B cell (primary cell): ENCODE results near the gene RPS21. TPM values are rescaled to one million over a fixed set of nuclear protein-coding genes. Genes with fewer than 3 reads are reported as not detected.

Experiments
- ATAC-seq: fragments of 200-7000 bp; cut with Tn5 transposase; one replicate; pipeline ENCODE4 v1.10.0; 2021; ENCODE audit warnings: low read depth, mild to moderate bottlenecking, moderate number of reproducible peaks, moderate library complexity
- CTCF ChIA-PET: fragments of 350-600 bp; sonication (Branson Sonifier 250); formaldehyde crosslinking; loops from one replicate; lab custom pipeline; 2021; ENCODE audit warnings: antibody characterized with exemption, inconsistent platforms; lab: Charles Lee
- POLR2A ChIA-PET: fragments of 350-600 bp; sonication (Branson Sonifier 250); formaldehyde crosslinking; loops from one replicate; lab custom pipeline; 2021; ENCODE audit warnings: antibody characterized with exemption; lab: Charles Lee
- DNase-seq: peaks from one replicate; pipeline ENCODE4 v3.0.0; 2013
- H2AFZ ChIP-seq: 2 replicates; pipeline ENCODE4 v1.6.1; 2012; ENCODE audit warnings: mild to moderate bottlenecking, low read depth, low read length; ENCODE audit not compliant: insufficient read depth, poor library complexity, severe bottlenecking
- H3K27ac ChIP-seq, 2 donors: 1 replicate in 1 of 2; 2 replicates in 1 of 2; pipeline ENCODE4 v1.5.1; 2012 to 2013; ENCODE audit warnings: low read length in 2 of 2, mild to moderate bottlenecking in 2 of 2, moderate library complexity in 1 of 2
- H3K27me3 ChIP-seq, 4 experiments: fragments of 200-600 bp in 1 of 4; sonication (generic) in 1 of 4; replicated peaks in 1 of 4; 1 replicate in 2 of 4; 2 replicates in 2 of 4; pipeline versions ENCODE4 v1.6.1 to v1.7.0; 2013 to 2016; ENCODE audit warnings: low read length in 3 of 4, mild to moderate bottlenecking in 2 of 4, mixed read lengths in 1 of 4, moderate library complexity in 1 of 4; ENCODE audit not compliant: insufficient read depth in 4 of 4, control insufficient read depth in 3 of 4; ENCODE audit errors: control extremely low read depth in 1 of 4
- H3K36me3 ChIP-seq, 2 experiments: replicated peaks in 1 of 2; 1 replicate in 1 of 2; 2 replicates in 1 of 2; pipeline versions ENCODE4 v1.6.1 to v1.7.1; 2013; ENCODE audit warnings: low read length in 1 of 2; ENCODE audit not compliant: insufficient read depth in 2 of 2, control insufficient read depth in 1 of 2; ENCODE audit errors: control extremely low read depth in 1 of 2, extremely low read depth in 1 of 2
- H3K4me1 ChIP-seq, 2 donors: fragments of 200-600 bp in 1 of 2; sonication (generic) in 1 of 2; 1 replicate in 1 of 2; 2 replicates in 1 of 2; pipeline versions ENCODE4 v1.5.1 to v1.6.1; 2013 to 2017; ENCODE audit warnings: low read length in 2 of 2; ENCODE audit not compliant: control insufficient read depth in 2 of 2, insufficient read depth in 2 of 2
- H3K4me2 ChIP-seq: replicated peaks from 2 replicates; pipeline ENCODE3; 2012; ENCODE audit warnings: mild to moderate bottlenecking, low read depth, low read length; ENCODE audit not compliant: poor library complexity, severe bottlenecking
- H3K4me3 ChIP-seq, 5 experiments: fragments of 200-600 bp in 1 of 5; sonication (generic) in 1 of 5; 1 replicate in 3 of 5; 2 replicates in 2 of 5; pipeline versions ENCODE4 v1.5.1 to v1.7.0; 2011 to 2016; ENCODE audit warnings: low read length in 4 of 5, mild to moderate bottlenecking in 4 of 5, low read depth in 2 of 5, control low read depth in 1 of 5, moderate library complexity in 1 of 5; ENCODE audit not compliant: insufficient read depth in 1 of 5; ENCODE audit errors: control extremely low read depth in 1 of 5, extremely low read depth in 1 of 5
- H3K79me2 ChIP-seq: fragments of 200-600 bp; sonication (generic); one replicate; pipeline ENCODE4 v1.6.0; 2016; ENCODE audit warnings: low read length; ENCODE audit not compliant: control insufficient read depth, insufficient read depth
- H3K9ac ChIP-seq: fragments of 200-600 bp; sonication (generic); 2 replicates; pipeline ENCODE4 v1.6.1; 2017; ENCODE audit warnings: mild to moderate bottlenecking, low read length, moderate library complexity
- H3K9me3 ChIP-seq, 3 donors: one replicate each; pipeline versions ENCODE4 v1.6.1 to v1.7.1; 2013; ENCODE audit warnings: low read length in 2 of 3; ENCODE audit not compliant: control insufficient read depth in 2 of 3, insufficient read depth in 1 of 3; ENCODE audit errors: control extremely low read depth in 1 of 3
- H4K20me1 ChIP-seq: 2 replicates; pipeline ENCODE4 v1.6.0; 2012; ENCODE audit warnings: mild to moderate bottlenecking, low read length; ENCODE audit not compliant: insufficient read depth, control insufficient read depth, poor library complexity, severe bottlenecking
- H3K27ac Mint-ChIP-seq: one replicate; pipeline ENCODE4 v1.8.0; 2021; ENCODE audit warnings: mixed read lengths
- H3K27me3 Mint-ChIP-seq: one replicate; pipeline ENCODE4 v1.8.0; 2021; ENCODE audit warnings: mixed read lengths
- H3K4me1 Mint-ChIP-seq: one replicate; pipeline ENCODE4 v1.8.0; 2021; ENCODE audit warnings: mixed read lengths
- H3K4me3 Mint-ChIP-seq: one replicate; pipeline ENCODE4 v1.8.0; 2021; ENCODE audit warnings: mixed read lengths
- H3K9me3 Mint-ChIP-seq: one replicate; pipeline ENCODE4 v1.8.0; 2022; ENCODE audit warnings: mixed read lengths; ENCODE audit not compliant: insufficient read depth
- EZH2 ChIP-seq: IDR thresholded peaks from 2 replicates; pipeline ENCODE4 v1.6.1; 2012; ENCODE audit warnings: borderline replicate concordance, low read depth, mild to moderate bottlenecking, moderate library complexity, low read length; ENCODE audit not compliant: insufficient read depth, poor library complexity, severe bottlenecking
- WGBS: methylation state at CpG from one replicate; pipeline ENCODE4 v1.1.5; 2013; ENCODE audit warnings: missing lambda C conversion rate; ENCODE audit not compliant: insufficient coverage; 5-methylcytosine and 5-hydroxymethylcytosine counted together
- intact Hi-C: fragments of 100-400 bp; cut with micrococcal nuclease; formaldehyde crosslinking; loops from one replicate; pipeline ENCODE4 v1.10.0; 2022
- polyA plus RNA-seq: library from polyadenylated mRNA; depleted of rRNA; stranded (reverse); fragments of >200 nt; gene quantifications from 2 replicates; pipeline ENCODE4 v1.2.3, GENCODE V29; 2012
- total RNA-seq, 2 donors: library from RNA; stranded (reverse); fragments of 120-200 nt in 1 of 2; gene quantifications; 1 replicate in 1 of 2; 2 replicates in 1 of 2; pipeline versions ENCODE4 v1.2.3 to v1.2.4, GENCODE V29; 2013 to 2022
- TF ChIP-seq, protein P1 (sequence below): fragments of 200-600 bp; IDR thresholded peaks from one replicate; pipeline ENCODE4 v1.8.0; 2022; ENCODE audit warnings: antibody characterized with exemption, mild to moderate bottlenecking

Gene RPS21
- total and polyA plus RNA-seq, 2 donors (not counting 1 experiment from before 2014, with no cell fraction given), result 2,653 to 9,603 TPM

DNA sequence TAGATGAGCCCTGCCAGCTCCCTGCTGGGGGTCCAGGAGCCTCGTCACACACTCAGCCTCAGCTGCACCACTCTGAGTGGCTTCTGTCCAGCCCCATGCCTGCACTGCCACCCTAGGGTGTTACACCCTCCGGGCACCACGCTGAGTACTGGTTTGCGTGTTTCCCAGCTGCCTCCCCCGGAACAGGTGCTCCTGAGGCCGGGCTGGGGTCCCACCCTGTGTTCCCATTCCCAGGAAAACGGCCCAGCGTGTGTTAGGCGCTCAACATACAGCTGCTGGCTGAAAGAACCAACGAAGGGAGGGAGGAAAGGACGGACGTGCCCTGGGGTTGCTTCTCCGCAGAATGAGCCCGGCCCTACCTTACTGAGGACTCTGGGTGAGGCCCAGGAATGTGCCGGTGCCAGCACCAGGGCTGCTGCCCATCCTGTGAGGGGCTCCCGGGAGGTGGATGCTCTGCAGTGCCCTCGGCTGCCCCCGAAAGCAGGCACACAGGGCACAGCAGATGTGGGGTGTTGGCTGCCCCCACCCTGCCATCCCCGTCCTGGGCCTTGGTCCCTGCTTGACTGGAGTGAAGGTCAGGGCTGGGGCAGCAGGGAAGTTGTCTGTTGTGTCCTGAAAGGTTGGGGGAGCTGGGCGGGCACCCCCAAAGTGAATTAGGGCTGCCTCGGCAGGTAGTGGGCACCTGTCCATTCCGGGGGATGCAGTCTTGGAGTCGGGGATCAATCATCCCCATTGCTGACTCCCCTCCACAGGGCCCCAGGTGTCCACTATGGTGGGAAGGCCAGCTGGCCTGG, 36.1 kb upstream of the RPS21 start:
- Histone ChIP-seq H3K27me3 (no peaks in the 10 kb centered on the region), H3K36me3 (no peaks in the 10 kb centered on the region), H3K9ac (no peak overlapping the region), H2AFZ (no peak overlapping the region), H3K27ac (no peak overlapping the region), H3K4me2 (no peak overlapping the region), H4K20me1 (no peaks in the 10 kb centered on the region), H3K4me3 (no peak overlapping the region), H3K4me1 (no peaks in the 10 kb centered on the region), H3K9me3 (peaks cover 0 to 4% (median 0%) of the 10 kb centered on the region in 3 donors), H3K79me2 (no peaks in the 10 kb centered on the region)
- intact Hi-C loops, result no loop called here
- ChIA-PET CTCF (no interaction called here), POLR2A (no interaction called here)
- Mint-ChIP-seq H3K9me3 (peaks cover 3% of the 10 kb centered on the region), H3K27ac (no peak overlapping the region), H3K27me3 (no peaks in the 10 kb centered on the region), H3K4me3 (no peak overlapping the region), H3K4me1 (no peaks in the 10 kb centered on the region)
- no peak for ATAC-seq
- WGBS, result 84% methylated on average over 22 of the region's 23 CpGs
- no peak for TF ChIP-seq EZH2
- TF ChIP-seq, protein P1, sequence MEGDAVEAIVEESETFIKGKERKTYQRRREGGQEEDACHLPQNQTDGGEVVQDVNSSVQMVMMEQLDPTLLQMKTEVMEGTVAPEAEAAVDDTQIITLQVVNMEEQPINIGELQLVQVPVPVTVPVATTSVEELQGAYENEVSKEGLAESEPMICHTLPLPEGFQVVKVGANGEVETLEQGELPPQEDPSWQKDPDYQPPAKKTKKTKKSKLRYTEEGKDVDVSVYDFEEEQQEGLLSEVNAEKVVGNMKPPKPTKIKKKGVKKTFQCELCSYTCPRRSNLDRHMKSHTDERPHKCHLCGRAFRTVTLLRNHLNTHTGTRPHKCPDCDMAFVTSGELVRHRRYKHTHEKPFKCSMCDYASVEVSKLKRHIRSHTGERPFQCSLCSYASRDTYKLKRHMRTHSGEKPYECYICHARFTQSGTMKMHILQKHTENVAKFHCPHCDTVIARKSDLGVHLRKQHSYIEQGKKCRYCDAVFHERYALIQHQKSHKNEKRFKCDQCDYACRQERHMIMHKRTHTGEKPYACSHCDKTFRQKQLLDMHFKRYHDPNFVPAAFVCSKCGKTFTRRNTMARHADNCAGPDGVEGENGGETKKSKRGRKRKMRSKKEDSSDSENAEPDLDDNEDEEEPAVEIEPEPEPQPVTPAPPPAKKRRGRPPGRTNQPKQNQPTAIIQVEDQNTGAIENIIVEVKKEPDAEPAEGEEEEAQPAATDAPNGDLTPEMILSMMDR, result no peak
- DNase-seq, result no peak
